ENCODE measurements around the gene FGFR2. TPM values are rescaled to one million over a fixed set of nuclear protein-coding genes. Genes with fewer than 3 reads are reported as not detected.
A peak's percentile ranks its signal among the peaks of the same experiment; 100 is the strongest.

The FGFR2 gene
- total RNA-seq, 1 donor from 2014 or later: 7.4 TPM

GRCh38 chr10:121615836-121616235 is 17.6 kb upstream of the FGFR2 start:
- no peak for TF ChIP-seq CTCF (IDR thresholded peaks at IDR 0.05; ENCODE audit: partially characterized antibody, unreplicated experiment)
- H3K27me3 Mint-ChIP-seq (ENCODE audit: unreplicated experiment): peaks cover 9% of the 10 kb centered on the region
- H3K27ac Mint-ChIP-seq (ENCODE audit: unreplicated experiment): no peak overlapping the region
- H3K4me1 Mint-ChIP-seq (ENCODE audit: low read depth, unreplicated experiment): peaks cover 18% of the 10 kb centered on the region
- H3K9me3 Mint-ChIP-seq (ENCODE audit: unreplicated experiment): peaks cover 10% of the 10 kb centered on the region
- H3K4me3 Mint-ChIP-seq (ENCODE audit: unreplicated experiment): no peak overlapping the region
- H3K36me3 Mint-ChIP-seq (ENCODE audit: unreplicated experiment): peaks cover 11% of the 10 kb centered on the region
- DNase-seq: no peak

GRCh38 chr10:121615435-121615793 is 17.2 kb upstream of the FGFR2 start:
- Mint-ChIP-seq H3K9me3 (ENCODE audit: unreplicated experiment) (peaks cover 10% of the 10 kb centered on the region), H3K4me1 (ENCODE audit: low read depth, unreplicated experiment) (peaks cover 21% of the 10 kb centered on the region), H3K36me3 (ENCODE audit: unreplicated experiment) (peaks cover 11% of the 10 kb centered on the region), H3K27ac (ENCODE audit: unreplicated experiment) (peak overlapping the region; percentile 74), H3K4me3 (ENCODE audit: unreplicated experiment) (no peak overlapping the region), H3K27me3 (ENCODE audit: unreplicated experiment) (peaks cover 8% of the 10 kb centered on the region)
- peak; percentile 46 for DNase-seq
- no peak for TF ChIP-seq CTCF (IDR thresholded peaks at IDR 0.05; ENCODE audit: partially characterized antibody, unreplicated experiment)

- H3K36me3 Mint-ChIP-seq (ENCODE audit: unreplicated experiment): peaks cover 11% of the 10 kb centered on the region
- TF ChIP-seq CTCF (IDR thresholded peaks at IDR 0.05; ENCODE audit: partially characterized antibody, unreplicated experiment): no peak
- H3K9me3 Mint-ChIP-seq (ENCODE audit: unreplicated experiment): peaks cover 10% of the 10 kb centered on the region
- no peak for DNase-seq
- H3K27ac Mint-ChIP-seq (ENCODE audit: unreplicated experiment): peak overlapping the region; percentile 74
- H3K4me3 Mint-ChIP-seq (ENCODE audit: unreplicated experiment): peak overlapping the region; percentile 8
- peaks cover 12% of the 10 kb centered on the region for H3K27me3 Mint-ChIP-seq (ENCODE audit: unreplicated experiment)
- H3K4me1 Mint-ChIP-seq (ENCODE audit: low read depth, unreplicated experiment): peaks cover 23% of the 10 kb centered on the region
These were observed 16.6 kb upstream of the FGFR2 start for GRCh38 chr10:121614613-121615434.

- peaks cover 12% of the 10 kb centered on the region for H3K27me3 Mint-ChIP-seq (ENCODE audit: unreplicated experiment)
- H3K36me3 Mint-ChIP-seq (ENCODE audit: unreplicated experiment): peaks cover 2% of the 10 kb centered on the region
- peaks cover 10% of the 10 kb centered on the region for H3K9me3 Mint-ChIP-seq (ENCODE audit: unreplicated experiment)
- no peak overlapping the region for H3K27ac Mint-ChIP-seq (ENCODE audit: unreplicated experiment)
- peaks cover 23% of the 10 kb centered on the region for H3K4me1 Mint-ChIP-seq (ENCODE audit: low read depth, unreplicated experiment)
- DNase-seq: no peak
- H3K4me3 Mint-ChIP-seq (ENCODE audit: unreplicated experiment): no peak overlapping the region
- TF ChIP-seq CTCF (IDR thresholded peaks at IDR 0.05; ENCODE audit: partially characterized antibody, unreplicated experiment): no peak
These were observed 15.2 kb upstream of the FGFR2 start for GRCh38 chr10:121613456-121613855.

- no peak for DNase-seq
- Mint-ChIP-seq H3K4me3 (ENCODE audit: unreplicated experiment) (no peak overlapping the region), H3K4me1 (ENCODE audit: low read depth, unreplicated experiment) (peaks cover 23% of the 10 kb centered on the region), H3K36me3 (ENCODE audit: unreplicated experiment) (no peaks in the 10 kb centered on the region), H3K9me3 (ENCODE audit: unreplicated experiment) (peaks cover 9% of the 10 kb centered on the region), H3K27ac (ENCODE audit: unreplicated experiment) (no peak overlapping the region), H3K27me3 (ENCODE audit: unreplicated experiment) (peaks cover 12% of the 10 kb centered on the region)
- no peak for TF ChIP-seq CTCF (IDR thresholded peaks at IDR 0.05; ENCODE audit: partially characterized antibody, unreplicated experiment)
These were observed 13.3 kb upstream of the FGFR2 start for GRCh38 chr10:121611393-121612159.
